ENCODE data around the gene SPATA13. TPM values are rescaled to one million over a fixed set of nuclear protein-coding genes. Genes with fewer than 3 reads are reported as not detected.

SPATA13 gene
- total RNA-seq, 1 experiment from 2014 or later: 21.4 TPM

GRCh38 chr13:24244802-24245201 lies 84.3 kb downstream of the SPATA13 start (continued):
- TF ChIP-seq ATF3 (IDR thresholded peaks at IDR 0.05) (no peak), CBX3 (IDR thresholded peaks at IDR 0.05; ENCODE audit: low read depth) (no peak), POLR2AphosphoS5 (IDR thresholded peaks at IDR 0.05; ENCODE audit: low read depth, low read length) (no peak), EZH2 (IDR thresholded peaks at IDR 0.05) (no peak)

- ChIA-PET POLR2A (no interaction called here), RAD21 (ENCODE audit: low non-redundant PET in 1 of 2, low total read pairs in 2 of 2, uncharacterized antibody in 2 of 2, unreplicated experiment in 2 of 2) (no interaction called here), CTCF (no interaction called here)
- Histone ChIP-seq H3K36me3 (ENCODE audit: control insufficient read depth in 1 of 2, insufficient read depth in 2 of 2, low read length in 2 of 2) (no peaks in the 10 kb centered on the region), H3K27me3 (ENCODE audit: insufficient read depth, low read length) (no peaks in the 10 kb centered on the region), H2AFZ (ENCODE audit: low read depth, low read length, poor library complexity, severe bottlenecking) (no peak overlapping the region), H3K9ac (ENCODE audit: low read length) (no peak overlapping the region), H3K9me3 (ENCODE audit: control insufficient read depth in 1 of 2, insufficient read depth in 1 of 2, low read depth in 1 of 2, low read length in 2 of 2) (no peaks in the 10 kb centered on the region), H3K27ac (ENCODE audit: low read depth, low read length) (no peak overlapping the region), H3K9me2 (ENCODE audit: insufficient read depth) (no peaks in the 10 kb centered on the region), H3K4me1 (ENCODE audit: control insufficient read depth in 1 of 2, insufficient read depth in 2 of 2, low read length in 2 of 2) (peaks cover 0 to 14% of the 10 kb centered on the region in 2 experiments; a peak in 2 of 4 replicates), H3K79me2 (ENCODE audit: insufficient read depth, low read length) (peaks cover 41% of the 10 kb centered on the region; the same call in 1 of the 2 replicates), H3K4me2 (ENCODE audit: low read length) (no peak overlapping the region), H3K4me3 (replicated peaks in 1 of 2; ENCODE audit: low read depth in 1 of 2, low read length in 2 of 2) (no peak overlapping the region), H4K20me1 (ENCODE audit: insufficient read depth) (no peaks in the 10 kb centered on the region)
- no TSS peak for BruUV-seq (replicated peaks)
- intact Hi-C loops (cut with micrococcal nuclease): no loop called here
- no peak for DNase-seq (ENCODE audit: low read depth, low spot score)
- no peak for ATAC-seq
- TF ChIP-seq YY1 (IDR thresholded peaks at IDR 0.05; ENCODE audit: extremely low read depth, insufficient replicate concordance, low read depth, low read length) (no peak), ATF3 (IDR thresholded peaks at IDR 0.05) (no peak), ZNF274 (IDR thresholded peaks at IDR 0.05; ENCODE audit: low read depth, low read length) (no peak), CBX3 (IDR thresholded peaks at IDR 0.05; ENCODE audit: low read depth) (no peak), TCF7L2 (IDR thresholded peaks at IDR 0.05; ENCODE audit: borderline replicate concordance, extremely low read depth, insufficient read depth, insufficient read length) (no peak), SIN3A (IDR thresholded peaks at IDR 0.05; ENCODE audit: low read depth) (no peak), RAD21 (IDR thresholded peaks at IDR 0.05; ENCODE audit: low read depth) (no peak), SP1 (IDR thresholded peaks at IDR 0.05; ENCODE audit: low read depth) (no peak), EGR1 (IDR thresholded peaks at IDR 0.05; ENCODE audit: low read depth) (no peak), ZFX (IDR thresholded peaks at IDR 0.05) (no peak), EZH2 (IDR thresholded peaks at IDR 0.05) (no peak), FOSL1 (IDR thresholded peaks at IDR 0.05; ENCODE audit: low read depth) (no peak), JUND (IDR thresholded peaks at IDR 0.05) (no peak), POLR2A (IDR thresholded peaks at IDR 0.05; ENCODE audit: borderline replicate concordance, extremely low read depth, insufficient read depth, insufficient read length) (no peak), SRF (IDR thresholded peaks at IDR 0.05; ENCODE audit: low read depth) (no peak), REST (IDR thresholded peaks at IDR 0.05; ENCODE audit: low read depth) (no peak), MAX (IDR thresholded peaks at IDR 0.05) (no peak), POLR2AphosphoS5 (IDR thresholded peaks at IDR 0.05; ENCODE audit: low read depth, low read length) (no peak), CTCF (IDR thresholded peaks at IDR 0.05 in 2 of 3, conservative IDR thresholded peaks at IDR 0.05 in 1 of 3; ENCODE audit: borderline replicate concordance in 1 of 3, insufficient read depth in 1 of 3, low read depth in 2 of 3, low read length in 2 of 3) (no peak), EZH2phosphoT487 (IDR thresholded peaks at IDR 0.05; ENCODE audit: borderline replicate concordance) (no peak)
Observed at GRCh38 chr13:24247016-24247415, 86.5 kb downstream of the SPATA13 start.

All from HCT116 (cell line).